ENCODE data around the gene EPHB1.

- TF ChIP-seq, protein P1, sequence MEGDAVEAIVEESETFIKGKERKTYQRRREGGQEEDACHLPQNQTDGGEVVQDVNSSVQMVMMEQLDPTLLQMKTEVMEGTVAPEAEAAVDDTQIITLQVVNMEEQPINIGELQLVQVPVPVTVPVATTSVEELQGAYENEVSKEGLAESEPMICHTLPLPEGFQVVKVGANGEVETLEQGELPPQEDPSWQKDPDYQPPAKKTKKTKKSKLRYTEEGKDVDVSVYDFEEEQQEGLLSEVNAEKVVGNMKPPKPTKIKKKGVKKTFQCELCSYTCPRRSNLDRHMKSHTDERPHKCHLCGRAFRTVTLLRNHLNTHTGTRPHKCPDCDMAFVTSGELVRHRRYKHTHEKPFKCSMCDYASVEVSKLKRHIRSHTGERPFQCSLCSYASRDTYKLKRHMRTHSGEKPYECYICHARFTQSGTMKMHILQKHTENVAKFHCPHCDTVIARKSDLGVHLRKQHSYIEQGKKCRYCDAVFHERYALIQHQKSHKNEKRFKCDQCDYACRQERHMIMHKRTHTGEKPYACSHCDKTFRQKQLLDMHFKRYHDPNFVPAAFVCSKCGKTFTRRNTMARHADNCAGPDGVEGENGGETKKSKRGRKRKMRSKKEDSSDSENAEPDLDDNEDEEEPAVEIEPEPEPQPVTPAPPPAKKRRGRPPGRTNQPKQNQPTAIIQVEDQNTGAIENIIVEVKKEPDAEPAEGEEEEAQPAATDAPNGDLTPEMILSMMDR (IDR thresholded peaks at IDR 0.05) = no peak
- TF ChIP-seq POLR2AphosphoS5 (IDR thresholded peaks at IDR 0.05; ENCODE audit: low read depth, low read length) (no peak), CHD2 (IDR thresholded peaks at IDR 0.05; ENCODE audit: low read length, partially characterized antibody) (no peak), TAF1 (IDR thresholded peaks at IDR 0.05; ENCODE audit: borderline replicate concordance, low read depth, low read length) (no peak)
Measured at GRCh38 chr3:134810052-134810435, 15.0 kb downstream of the EPHB1 start.
